RPMI7951 (cell line): ENCODE measurements around the gene METTL26. TPM values are rescaled to one million over a fixed set of nuclear protein-coding genes. Genes with fewer than 3 reads are reported as not detected.

Source experiments
- DNase-seq: peaks from one replicate; pipeline ENCODE4 v3.0.0-alpha.2; 2012; ENCODE audit warnings: low read depth
- total RNA-seq: library from RNA; depleted of rRNA; stranded (reverse); fragments of >200 nt; shearing (Covaris generic); gene quantifications from 2 replicates; pipeline ENCODE4 v1.2.3, GENCODE V29; 2014

The METTL26 gene
- total RNA-seq, 1 experiment from 2014 or later: 117 TPM

- no peak for DNase-seq
These were observed 40.0 kb downstream of the METTL26 start for GRCh38 chr16:595942-596735.

GRCh38 chr16:595094-595528 is 41.0 kb downstream of the METTL26 start:
- DNase-seq: no peak

- no peak for DNase-seq
These were observed 42.3 kb downstream of the METTL26 start for GRCh38 chr16:593807-594206.

GRCh38 chr16:593406-593805 is 42.7 kb downstream of the METTL26 start:
- no peak for DNase-seq

GRCh38 chr16:592518-593306 is 43.4 kb downstream of the METTL26 start:
- DNase-seq: no peak

- no peak for DNase-seq
These were observed 44.1 kb downstream of the METTL26 start for GRCh38 chr16:591892-592517.

- no peak for DNase-seq
These were observed 44.9 kb downstream of the METTL26 start for GRCh38 chr16:591231-591630.

GRCh38 chr16:590815-591200 is 45.3 kb downstream of the METTL26 start:
- no peak for DNase-seq

- DNase-seq: peak; percentile 31
These were observed 45.8 kb downstream of the METTL26 start for GRCh38 chr16:590188-590814.

GRCh38 chr16:589658-590187 is 46.4 kb downstream of the METTL26 start, which contains the start of gene RAB40C:
RAB40C (plus strand) TSS chr16:590066; CDS start chr16:590292, 226 bp downstream.
- DNase-seq: peak; percentile 93

GRCh38 chr16:588889-589657 is 47.0 kb downstream of the METTL26 start:
- peak; percentile 89 for DNase-seq

- DNase-seq: peak; percentile 55
These were observed 47.5 kb downstream of the METTL26 start for GRCh38 chr16:588639-588888.

GRCh38 chr16:586645-587590 is 49.2 kb downstream of the METTL26 start:
- DNase-seq: no peak

GRCh38 chr16:586047-586644 is 50.0 kb downstream of the METTL26 start:
- DNase-seq: no peak

GRCh38 chr16:585351-585750 is 50.8 kb downstream of the METTL26 start:
- DNase-seq: peak; percentile 13
